ENCODE results near the gene TSPEAR. TPM values are rescaled to one million over a fixed set of nuclear protein-coding genes. Genes with fewer than 3 reads are reported as not detected.
A peak's percentile ranks its signal among the peaks of the same experiment; 100 is the strongest.

TSPEAR gene
- total RNA-seq (not detected), polyA plus RNA-seq (under 1 TPM in 1 of 3 donors, not detected in 2; 0.07 TPM), total RNA-seq (0 reads per million in 6 experiments)

DNA sequence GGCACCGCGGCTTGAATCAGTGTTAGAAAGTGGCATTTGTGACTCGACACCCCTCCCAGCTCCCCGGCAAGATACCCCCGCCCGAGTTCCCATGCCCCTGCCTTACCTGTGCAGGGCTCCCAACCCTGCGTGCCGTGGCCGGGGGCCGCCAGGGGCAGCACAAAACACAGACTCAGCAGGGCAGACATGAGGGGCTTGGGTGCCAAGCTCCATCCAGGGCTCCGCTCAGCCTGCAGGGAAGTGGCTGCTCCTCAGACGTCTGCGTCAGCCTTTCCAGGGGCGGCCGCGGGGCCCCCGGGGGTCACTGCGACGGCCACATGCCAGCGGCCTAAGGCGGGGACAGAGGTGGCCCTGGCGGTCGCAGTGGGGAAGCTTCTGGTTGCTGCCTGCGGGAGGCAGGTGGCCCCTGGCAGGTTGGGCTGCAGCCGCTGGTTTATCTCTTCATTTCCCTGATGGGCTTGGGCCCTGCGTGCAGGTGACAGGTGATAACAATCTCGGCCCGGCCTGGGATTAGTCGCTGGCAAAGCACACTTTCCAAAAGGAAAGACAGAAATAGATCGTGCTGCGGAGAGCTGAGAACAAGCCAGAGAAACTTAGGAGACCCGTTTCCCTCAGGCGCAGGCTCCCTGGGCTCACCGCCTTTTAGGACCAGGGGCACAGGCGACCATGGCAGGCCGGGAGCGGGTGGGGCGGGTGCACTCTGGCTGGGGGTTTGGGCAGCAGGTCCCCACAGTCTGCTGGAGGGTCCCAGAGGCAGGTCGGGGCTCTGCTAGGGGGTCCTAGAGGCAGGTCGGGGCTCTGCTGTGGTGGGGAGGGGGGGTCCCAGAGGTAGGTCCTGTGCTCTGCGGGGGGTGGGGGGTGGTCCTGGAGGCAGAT is at the start of gene TSPEAR:
TSS of gene TSPEAR (minus strand) at position 246 of the 876 bp plus-strand sequence. CDS start at position 188, 58 bp downstream.
- peak; percentile 21 to 42 for ATAC-seq

DNA sequence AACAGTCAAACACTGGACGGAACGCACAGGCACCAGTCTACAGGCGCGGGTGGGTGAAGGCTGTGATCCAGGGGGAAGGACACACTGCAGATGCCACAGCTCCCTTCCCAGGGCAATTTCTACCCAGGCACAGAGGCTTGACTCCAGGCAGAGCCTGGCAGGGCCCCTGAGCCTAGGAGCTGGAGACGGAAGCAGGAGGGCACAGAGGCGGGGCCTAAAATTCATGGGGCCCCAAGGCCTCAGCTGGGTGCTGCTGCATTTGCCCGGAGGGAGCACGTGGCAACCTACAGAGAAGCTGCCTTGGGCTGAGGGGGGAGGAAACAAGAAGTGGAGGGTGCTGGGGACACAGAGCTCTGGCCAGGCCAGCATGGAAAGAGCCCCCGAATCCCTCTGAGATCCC is 49.0 kb upstream of the TSPEAR start:
- POLR2A ChIA-PET = no interaction called here
- Mint-ChIP-seq H3K27ac (peak overlapping the region in 2 of 10 donors; percentile 11 to 27), H3K4me3 (no peak overlapping the region), H3K9me3 (no peaks in the 10 kb centered on the region), H3K4me1 (peaks cover 6 to 15% (median 9%) of the 10 kb centered on the region in 4 donors), H3K27me3 (no peaks in the 10 kb centered on the region), H3K36me3 (no peaks in the 10 kb centered on the region)
- DNase-seq = no peak
- no peak for ATAC-seq

More for the DNA sequence above, at the start of gene TSPEAR:
- Mint-ChIP-seq H3K27ac (peak within 1 kb of the TSS in 8 of 10 donors; percentile 10 to 86 (median 66)), H3K36me3 (peaks cover 0 to 6% (median 2%) of the 10 kb centered on the region in 3 donors), H3K4me1 (peaks cover 21 to 49% (median 36%) of the 10 kb centered on the region in 4 donors), H3K4me3 (peak within 1 kb of the TSS; percentile 50 to 86 (median 72)), H3K9me3 (peaks cover 0 to 11% (median 3%) of the 10 kb centered on the region in 9 donors), H3K27me3 (peaks cover 38 to 88% (median 59%) of the 10 kb centered on the region in 5 donors)
- POLR2A ChIA-PET = interaction anchor here (0.6 to 1.1 kb wide), 3 partner anchors 53 to 90 kb away, joined by 3 to 4 read pairs (median 3); no protein-coding TSS in a partner anchor
- no peak for DNase-seq

GRCh38 chr21:44759628-44760285 is 48.4 kb upstream of the TSPEAR start:
- Mint-ChIP-seq H3K27me3 (no peaks in the 10 kb centered on the region), H3K36me3 (no peaks in the 10 kb centered on the region), H3K27ac (no peak overlapping the region), H3K4me1 (peaks cover 2 to 9% (median 6%) of the 10 kb centered on the region in 4 donors), H3K4me3 (no peak overlapping the region), H3K9me3 (no peaks in the 10 kb centered on the region)
- no peak for DNase-seq
- POLR2A ChIA-PET = no interaction called here
- ATAC-seq = no peak

- Mint-ChIP-seq H3K9me3 (no peaks in the 10 kb centered on the region), H3K4me3 (no peak overlapping the region), H3K36me3 (no peaks in the 10 kb centered on the region), H3K4me1 (peaks cover 2 to 7% (median 5%) of the 10 kb centered on the region in 4 donors), H3K27me3 (no peaks in the 10 kb centered on the region), H3K27ac (no peak overlapping the region)
- POLR2A ChIA-PET = no interaction called here
- no peak for DNase-seq
- ATAC-seq = no peak
These were observed 47.6 kb upstream of the TSPEAR start for GRCh38 chr21:44758781-44759627.

GRCh38 chr21:44758141-44758561 is 46.8 kb upstream of the TSPEAR start:
- H3K9me3 Mint-ChIP-seq = no peaks in the 10 kb centered on the region
- H3K36me3 Mint-ChIP-seq = no peaks in the 10 kb centered on the region
- ATAC-seq = no peak
- POLR2A ChIA-PET = no interaction called here
- no peak overlapping the region for H3K27ac Mint-ChIP-seq
- no peak overlapping the region for H3K4me3 Mint-ChIP-seq
- H3K27me3 Mint-ChIP-seq = no peaks in the 10 kb centered on the region
- H3K4me1 Mint-ChIP-seq = peaks cover 2 to 7% (median 5%) of the 10 kb centered on the region in 4 donors
- DNase-seq = no peak

- POLR2A ChIA-PET = no interaction called here
- Mint-ChIP-seq H3K9me3 (no peaks in the 10 kb centered on the region), H3K36me3 (no peaks in the 10 kb centered on the region), H3K27me3 (no peaks in the 10 kb centered on the region), H3K4me3 (no peak overlapping the region), H3K27ac (no peak overlapping the region), H3K4me1 (peaks cover 2 to 7% (median 5%) of the 10 kb centered on the region in 4 donors)
- DNase-seq (no peak), ATAC-seq (no peak)
These were observed 46.4 kb upstream of the TSPEAR start for GRCh38 chr21:44757731-44758130.

GRCh38 chr21:44756423-44757185 is 45.2 kb upstream of the TSPEAR start:
- Mint-ChIP-seq H3K27me3 (peaks cover 0 to 5% (median 0%) of the 10 kb centered on the region in 5 donors), H3K9me3 (no peaks in the 10 kb centered on the region), H3K27ac (peak overlapping the region in 2 of 10 donors; percentile 34 to 57), H3K36me3 (no peaks in the 10 kb centered on the region), H3K4me3 (no peak overlapping the region), H3K4me1 (peaks cover 2 to 7% (median 5%) of the 10 kb centered on the region in 4 donors)
- POLR2A ChIA-PET = no interaction called here
- no peak for ATAC-seq
- no peak for DNase-seq

- peaks cover 0 to 4% (median under 1%) of the 10 kb centered on the region in 4 donors for H3K4me1 Mint-ChIP-seq
- H3K27me3 Mint-ChIP-seq = peaks cover 4 to 16% (median 9%) of the 10 kb centered on the region in 5 donors
- H3K4me3 Mint-ChIP-seq = no peak overlapping the region
- no peaks in the 10 kb centered on the region for H3K9me3 Mint-ChIP-seq
- DNase-seq (peak in 1 of 10 donors; percentile 40), ATAC-seq (no peak)
- POLR2A ChIA-PET = no interaction called here
- no peaks in the 10 kb centered on the region for H3K36me3 Mint-ChIP-seq
- no peak overlapping the region for H3K27ac Mint-ChIP-seq
These were observed 43.9 kb upstream of the TSPEAR start for GRCh38 chr21:44755227-44755626.

GRCh38 chr21:44753357-44753756 is 42.0 kb upstream of the TSPEAR start:
- Mint-ChIP-seq H3K4me3 (no peak overlapping the region), H3K4me1 (peaks cover 0 to 4% (median under 1%) of the 10 kb centered on the region in 4 donors), H3K9me3 (no peaks in the 10 kb centered on the region), H3K36me3 (no peaks in the 10 kb centered on the region), H3K27ac (no peak overlapping the region), H3K27me3 (peaks cover 4 to 24% (median 12%) of the 10 kb centered on the region in 5 donors)
- POLR2A ChIA-PET = interaction anchor here (0.6 kb wide), 1 partner anchor 242 kb away, joined by 3 read pairs; no protein-coding TSS in a partner anchor
- DNase-seq (peak in 1 of 10 donors; percentile 57), ATAC-seq (no peak)

- ATAC-seq (no peak), DNase-seq (peak in 1 of 10 donors; percentile 7)
- POLR2A ChIA-PET = no interaction called here
- Mint-ChIP-seq H3K4me1 (peaks cover 0 to 4% (median under 1%) of the 10 kb centered on the region in 4 donors), H3K27me3 (peaks cover 4 to 25% (median 12%) of the 10 kb centered on the region in 5 donors), H3K4me3 (no peak overlapping the region), H3K36me3 (no peaks in the 10 kb centered on the region), H3K27ac (peak overlapping the region in 1 of 10 donors; percentile 47), H3K9me3 (no peaks in the 10 kb centered on the region)
These were observed 41.4 kb upstream of the TSPEAR start for GRCh38 chr21:44752671-44753235.

Data from naive thymus-derived CD8-positive, alpha-beta T cell (primary cell).